HG02870 (cell line): ENCODE data around the gene THAP2.
"Not testable (repeated sequence)": the region's sequence is repeated elsewhere in the genome, so short reads cannot be mapped to it uniquely, and the experiment has no call there.

Source experiments
- ATAC-seq: cut with Tn5 transposase; IDR thresholded peaks from one replicate; pipeline ENCODE4 v1.9.1; 2021; ENCODE audit warnings: mild to moderate bottlenecking, moderate library complexity; ENCODE audit not compliant: unreplicated experiment

The THAP2 gene

GRCh38 chr12:71661977-71662530, 2.0 kb upstream of the THAP2 start:
- ATAC-seq: no peak

- peak; percentile 25 for ATAC-seq
Observed at GRCh38 chr12:71662849-71663560, 1.1 kb upstream of the THAP2 start.

- peak; percentile 9 for ATAC-seq
Observed at GRCh38 chr12:71664411-71665089, 449 bp downstream of the THAP2 start.

GRCh38 chr12:71665090-71665463, 976 bp downstream of the THAP2 start:
- no peak for ATAC-seq

- no peak for ATAC-seq
Observed at GRCh38 chr12:71666259-71666658, 2.2 kb downstream of the THAP2 start.

GRCh38 chr12:71671311-71671710, 7.2 kb downstream of the THAP2 start:
- ATAC-seq: no peak

GRCh38 chr12:71671816-71672215, 7.7 kb downstream of the THAP2 start:
- ATAC-seq: no peak

GRCh38 chr12:71682466-71682865, 18.4 kb downstream of the THAP2 start:
- no peak for ATAC-seq

- no peak for ATAC-seq
Observed at GRCh38 chr12:71683633-71684032, 19.5 kb downstream of the THAP2 start.

- no peak for ATAC-seq
Observed at GRCh38 chr12:71684081-71684480, 20.0 kb downstream of the THAP2 start.

GRCh38 chr12:71685312-71685906, 21.3 kb downstream of the THAP2 start:
- no peak for ATAC-seq

GRCh38 chr12:71685914-71686657, 22.0 kb downstream of the THAP2 start, which contains the start of gene TMEM19:
Gene TMEM19, plus strand, starts transcription at chr12:71686082. Its CDS starts 599 bp downstream, at chr12:71686681.
- ATAC-seq: peak; percentile 80

GRCh38 chr12:71686658-71687025, 22.5 kb downstream of the THAP2 start:
- no peak for ATAC-seq

GRCh38 chr12:71687172-71687571, 23.1 kb downstream of the THAP2 start:
- not testable (repeated sequence) for ATAC-seq

GRCh38 chr12:71688961-71689570, 25.0 kb downstream of the THAP2 start:
- ATAC-seq: no peak

- ATAC-seq: no peak
Observed at GRCh38 chr12:71691504-71692129, 27.5 kb downstream of the THAP2 start.

GRCh38 chr12:71693126-71693525, 29.0 kb downstream of the THAP2 start:
- no peak for ATAC-seq

- ATAC-seq: peak; percentile 18
Observed at GRCh38 chr12:71693651-71694050, 29.6 kb downstream of the THAP2 start.

GRCh38 chr12:71694099-71694820, 30.2 kb downstream of the THAP2 start:
- ATAC-seq: peak; percentile 68

- ATAC-seq: no peak
Observed at GRCh38 chr12:71695782-71696181, 31.7 kb downstream of the THAP2 start.
